ENCODE data around the gene NLGN4X. TPM values are rescaled to one million over a fixed set of nuclear protein-coding genes. Genes with fewer than 3 reads are reported as not detected.

Gene NLGN4X
- total RNA-seq, 2 experiments from 2014 or later: 0.08 to 0.11 TPM

DNA sequence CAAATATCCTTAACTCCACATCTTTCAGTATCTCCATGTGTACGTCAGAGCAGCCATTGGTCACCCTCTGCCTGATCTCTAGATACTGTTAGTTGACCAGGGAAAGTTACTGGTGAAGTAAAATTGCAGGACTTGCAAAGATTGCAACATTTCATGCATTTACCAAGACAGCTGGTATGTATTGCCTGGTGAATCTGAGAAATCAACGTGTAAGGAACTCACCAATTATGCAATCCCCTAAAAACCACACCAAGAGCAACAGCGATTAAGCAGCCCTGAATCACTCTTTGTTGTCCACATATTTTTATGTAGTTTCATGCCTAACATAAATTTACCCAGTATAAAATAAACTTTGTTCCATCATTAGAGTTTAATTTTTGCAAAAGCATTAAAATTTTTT lies 271.2 kb downstream of the NLGN4X start:
- H3K27ac ChIP-seq (ENCODE audit: low read depth in 1 of 2, low read length in 2 of 2): no peak overlapping the region
- POLR2A ChIA-PET: no interaction called here
- CTCF ChIA-PET: no interaction called here
- no peaks in the 10 kb centered on the region for H3K9me3 ChIP-seq (ENCODE audit: control insufficient read depth in 1 of 2, insufficient read depth in 1 of 2, low read length in 2 of 2)
- TF ChIP-seq, protein P1, sequence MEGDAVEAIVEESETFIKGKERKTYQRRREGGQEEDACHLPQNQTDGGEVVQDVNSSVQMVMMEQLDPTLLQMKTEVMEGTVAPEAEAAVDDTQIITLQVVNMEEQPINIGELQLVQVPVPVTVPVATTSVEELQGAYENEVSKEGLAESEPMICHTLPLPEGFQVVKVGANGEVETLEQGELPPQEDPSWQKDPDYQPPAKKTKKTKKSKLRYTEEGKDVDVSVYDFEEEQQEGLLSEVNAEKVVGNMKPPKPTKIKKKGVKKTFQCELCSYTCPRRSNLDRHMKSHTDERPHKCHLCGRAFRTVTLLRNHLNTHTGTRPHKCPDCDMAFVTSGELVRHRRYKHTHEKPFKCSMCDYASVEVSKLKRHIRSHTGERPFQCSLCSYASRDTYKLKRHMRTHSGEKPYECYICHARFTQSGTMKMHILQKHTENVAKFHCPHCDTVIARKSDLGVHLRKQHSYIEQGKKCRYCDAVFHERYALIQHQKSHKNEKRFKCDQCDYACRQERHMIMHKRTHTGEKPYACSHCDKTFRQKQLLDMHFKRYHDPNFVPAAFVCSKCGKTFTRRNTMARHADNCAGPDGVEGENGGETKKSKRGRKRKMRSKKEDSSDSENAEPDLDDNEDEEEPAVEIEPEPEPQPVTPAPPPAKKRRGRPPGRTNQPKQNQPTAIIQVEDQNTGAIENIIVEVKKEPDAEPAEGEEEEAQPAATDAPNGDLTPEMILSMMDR (IDR thresholded peaks at IDR 0.05): no peak
- H3K4me3 ChIP-seq (ENCODE audit: low read length): no peak overlapping the region
- intact Hi-C loops (cut with DNase I, micrococcal nuclease): no loop called here
- H3K27me3 ChIP-seq (ENCODE audit: control insufficient read depth in 1 of 2, insufficient read depth in 2 of 2, low read length in 2 of 2): no peaks in the 10 kb centered on the region
- H3K4me3 Mint-ChIP-seq: no peak overlapping the region
- H3K9me3 Mint-ChIP-seq: no peaks in the 10 kb centered on the region
- DNase-seq (no peak), ATAC-seq (ENCODE audit: poor library complexity) (no peak)
- H3K36me3 Mint-ChIP-seq (ENCODE audit: low read depth): no peaks in the 10 kb centered on the region
- no peaks in the 10 kb centered on the region for H3K27me3 Mint-ChIP-seq
- H3K36me3 ChIP-seq (ENCODE audit: insufficient read depth, low read length): no peaks in the 10 kb centered on the region
- no peaks in the 10 kb centered on the region for H3K4me1 Mint-ChIP-seq (ENCODE audit: low read depth)
- H3K27ac Mint-ChIP-seq: no peak overlapping the region
- H3K4me1 ChIP-seq (ENCODE audit: insufficient read depth, low read length): no peaks in the 10 kb centered on the region

DNA sequence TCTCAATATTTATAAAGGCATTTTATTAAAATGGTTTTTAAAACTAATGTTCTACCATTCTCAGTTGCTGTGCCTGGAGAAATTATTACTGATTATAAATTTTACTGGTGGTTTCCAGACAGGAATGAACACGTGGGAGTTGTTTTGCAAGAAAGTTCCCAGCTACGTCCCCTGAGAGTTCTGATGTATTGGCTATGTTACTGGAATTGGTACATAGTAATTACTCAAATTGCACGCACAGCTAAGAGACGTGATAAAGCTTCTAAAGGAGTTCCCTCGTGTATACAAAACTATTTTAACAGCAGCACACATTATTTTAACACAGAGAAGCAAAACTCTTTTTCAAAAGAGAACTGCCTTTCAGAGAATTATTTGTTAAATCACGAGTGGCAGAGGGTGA lies 292.2 kb downstream of the NLGN4X start:
- no peaks in the 10 kb centered on the region for H3K9me3 ChIP-seq (ENCODE audit: control insufficient read depth in 1 of 2, insufficient read depth in 1 of 2, low read length in 2 of 2)
- ATAC-seq (ENCODE audit: poor library complexity) (no peak), DNase-seq (no peak)
- no peaks in the 10 kb centered on the region for H3K36me3 Mint-ChIP-seq (ENCODE audit: low read depth)
- POLR2A ChIA-PET: no interaction called here
- TF ChIP-seq, protein P1 (IDR thresholded peaks at IDR 0.05): no peak
- H3K27me3 ChIP-seq (ENCODE audit: control insufficient read depth in 1 of 2, insufficient read depth in 2 of 2, low read length in 2 of 2): no peaks in the 10 kb centered on the region
- H3K27ac ChIP-seq (ENCODE audit: low read depth in 1 of 2, low read length in 2 of 2): no peak overlapping the region
- no peaks in the 10 kb centered on the region for H3K4me1 Mint-ChIP-seq (ENCODE audit: low read depth)
- peaks cover 2% of the 10 kb centered on the region for H3K9me3 Mint-ChIP-seq
- intact Hi-C loops (cut with DNase I, micrococcal nuclease): no loop called here
- CTCF ChIA-PET: no interaction called here
- H3K4me3 Mint-ChIP-seq: no peak overlapping the region
- H3K27ac Mint-ChIP-seq: no peak overlapping the region
- no peak overlapping the region for H3K4me3 ChIP-seq (ENCODE audit: low read length)
- no peaks in the 10 kb centered on the region for H3K36me3 ChIP-seq (ENCODE audit: insufficient read depth, low read length)
- H3K27me3 Mint-ChIP-seq: no peaks in the 10 kb centered on the region
- H3K4me1 ChIP-seq (ENCODE audit: insufficient read depth, low read length): no peaks in the 10 kb centered on the region

GRCh38 chrX:5928224-5928623 lies 300.4 kb downstream of the NLGN4X start:
- Mint-ChIP-seq H3K27me3 (no peaks in the 10 kb centered on the region), H3K4me1 (ENCODE audit: low read depth) (no peaks in the 10 kb centered on the region), H3K9me3 (no peaks in the 10 kb centered on the region), H3K27ac (no peak overlapping the region), H3K36me3 (ENCODE audit: low read depth) (no peaks in the 10 kb centered on the region), H3K4me3 (no peak overlapping the region)
- Histone ChIP-seq H3K4me1 (ENCODE audit: insufficient read depth, low read length) (no peaks in the 10 kb centered on the region), H3K27me3 (ENCODE audit: control insufficient read depth in 1 of 2, insufficient read depth in 2 of 2, low read length in 2 of 2) (no peaks in the 10 kb centered on the region), H3K36me3 (ENCODE audit: insufficient read depth, low read length) (no peaks in the 10 kb centered on the region), H3K4me3 (ENCODE audit: low read length) (no peak overlapping the region), H3K9me3 (ENCODE audit: control insufficient read depth in 1 of 2, insufficient read depth in 1 of 2, low read length in 2 of 2) (no peaks in the 10 kb centered on the region), H3K27ac (ENCODE audit: low read depth in 1 of 2, low read length in 2 of 2) (no peak overlapping the region)
- DNase-seq: no peak
- ChIA-PET CTCF (no interaction called here), POLR2A (no interaction called here)
- TF ChIP-seq, protein P1 (IDR thresholded peaks at IDR 0.05): no peak
- intact Hi-C loops (cut with DNase I, micrococcal nuclease): no loop called here
- ATAC-seq (ENCODE audit: poor library complexity): no peak
